GM21576 (cell line): ENCODE results near the gene ANKRD2.
A peak's percentile ranks its signal among the peaks of the same experiment; 100 is the strongest.
"Not testable (repeated sequence)": the region's sequence is repeated elsewhere in the genome, so short reads cannot be mapped to it uniquely, and the experiment has no call there.

Experiments
- ATAC-seq: cut with Tn5 transposase; IDR thresholded peaks from one replicate; pipeline ENCODE4 v1.9.1; 2021; ENCODE audit warnings: mild to moderate bottlenecking, moderate library complexity; ENCODE audit not compliant: unreplicated experiment

Gene ANKRD2

DNA sequence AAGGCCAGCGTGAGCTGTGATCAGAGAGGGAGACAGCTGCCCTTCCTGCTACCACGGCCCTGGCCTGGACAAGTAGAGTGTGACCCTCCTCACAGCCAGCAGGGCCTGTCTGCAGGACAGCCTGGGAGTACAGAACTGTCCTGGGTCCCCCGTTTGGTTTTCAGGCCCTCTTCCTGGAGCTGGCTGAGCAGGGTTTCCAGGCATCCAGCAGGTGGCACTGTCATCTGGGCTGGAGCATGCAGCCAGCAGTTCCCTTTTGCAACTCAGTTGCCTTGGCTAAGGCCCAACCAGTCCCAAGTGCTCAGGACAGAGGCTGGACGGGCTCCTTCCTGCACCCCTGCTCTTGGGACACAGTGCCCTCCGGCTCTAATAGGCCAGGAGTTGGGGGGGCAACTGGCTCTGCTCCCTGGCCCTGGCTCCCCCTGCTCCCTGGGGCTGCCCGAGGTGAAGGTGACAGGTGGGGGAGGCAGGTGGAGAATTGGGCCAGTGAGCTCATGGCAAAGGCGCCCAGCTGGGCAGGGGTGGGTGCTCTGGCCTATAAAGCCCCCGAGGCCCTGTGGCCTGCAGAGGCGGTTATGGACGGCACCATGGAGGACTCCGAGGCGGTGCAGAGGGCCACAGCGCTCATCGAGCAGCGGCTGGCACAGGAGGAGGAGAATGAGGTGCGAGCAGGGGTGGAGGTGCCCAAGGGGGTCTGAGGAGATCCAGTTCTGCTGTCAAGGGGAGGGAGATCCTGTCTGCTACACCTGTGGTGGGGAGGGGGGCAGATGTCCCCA lies at the start of gene ANKRD2:
Gene ANKRD2, plus strand, starts transcription at position 566 of the 776 bp plus-strand sequence. Its CDS starts 10 bp downstream, at position 576.
- peak; percentile 49 for ATAC-seq

GRCh38 chr10:97522937-97523336 lies 49.6 kb upstream of the ANKRD2 start:
- ATAC-seq, result no peak

GRCh38 chr10:97525086-97525485 lies 47.5 kb upstream of the ANKRD2 start:
- no peak for ATAC-seq

DNA sequence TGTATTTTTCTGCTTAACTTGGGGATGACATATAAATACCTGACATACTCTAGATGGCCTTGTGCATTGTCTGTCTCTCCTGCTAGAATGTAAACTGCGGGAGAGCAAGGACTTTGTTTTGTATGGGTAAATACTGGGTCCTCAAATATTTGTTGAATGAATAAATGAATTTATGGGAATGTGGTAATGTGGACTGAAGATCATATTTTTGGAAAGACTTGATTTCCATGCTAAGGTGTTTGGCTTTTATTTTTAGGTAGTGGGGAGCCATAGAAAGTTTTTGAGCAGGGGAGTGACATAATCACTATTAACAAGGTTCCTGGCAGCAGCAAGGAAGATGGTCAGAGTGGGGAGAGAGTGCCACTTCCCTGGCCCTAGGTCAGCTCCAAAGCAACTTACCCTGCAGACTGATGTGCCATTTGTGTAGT lies 46.9 kb upstream of the ANKRD2 start:
- no peak for ATAC-seq

DNA sequence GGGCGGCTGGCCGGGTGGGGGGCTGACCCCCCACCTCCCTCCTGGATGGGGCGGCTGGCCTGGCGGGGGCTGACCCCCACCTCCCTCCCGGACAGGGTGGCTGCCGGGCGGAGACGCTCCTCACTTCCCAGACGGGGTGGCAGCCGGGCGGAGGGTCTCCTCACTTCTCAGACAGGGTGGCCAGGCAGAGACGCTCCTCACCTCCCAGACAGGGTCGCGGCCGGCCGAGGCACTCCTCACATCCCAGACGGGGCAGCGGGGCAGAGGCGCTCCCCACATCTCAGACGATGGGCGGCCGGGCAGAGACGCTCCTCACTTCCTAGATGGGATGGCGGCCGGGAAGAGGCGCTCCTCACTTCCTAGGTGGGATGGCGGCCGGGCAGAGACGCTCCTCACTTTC lies 43.7 kb upstream of the ANKRD2 start:
- not testable (repeated sequence) for ATAC-seq

DNA sequence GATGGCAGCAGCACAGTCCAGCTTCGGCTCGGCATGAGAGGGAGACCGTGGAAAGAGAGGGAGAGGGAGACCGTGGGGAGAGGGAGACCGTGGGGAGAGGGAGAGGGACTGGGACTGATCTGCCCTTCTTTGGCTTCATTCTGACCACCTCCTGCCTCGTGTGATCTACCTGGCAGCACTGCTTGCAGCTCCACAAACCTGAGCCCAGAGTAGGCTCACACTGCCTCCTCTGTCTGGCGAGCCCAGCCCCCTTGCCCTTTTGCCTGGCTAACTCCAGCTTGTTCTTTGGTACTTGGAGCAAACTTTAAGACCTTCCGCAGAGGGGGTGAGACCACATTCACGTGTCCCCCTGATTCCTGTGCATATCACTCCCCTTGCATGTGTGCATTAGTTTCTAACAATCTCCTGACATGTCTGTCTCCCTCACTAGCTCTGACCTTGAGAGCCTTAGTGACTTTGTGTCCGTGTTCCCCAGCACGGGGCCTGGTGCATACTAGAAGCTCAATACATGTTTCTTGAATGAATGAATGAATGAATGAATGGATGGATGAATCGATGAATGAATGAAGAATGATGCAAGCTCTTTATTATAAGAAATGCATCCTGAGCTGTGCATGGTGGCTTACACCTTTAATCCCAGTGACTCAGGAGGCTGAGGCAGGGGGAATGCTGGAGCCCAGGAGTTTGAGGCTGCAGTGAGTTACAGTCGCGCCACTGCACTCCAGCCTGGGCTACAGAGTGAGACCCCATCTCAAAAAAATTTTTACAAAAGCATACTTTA lies 42.7 kb upstream of the ANKRD2 start:
- no peak for ATAC-seq

- no peak for ATAC-seq
Measured at GRCh38 chr10:97531401-97531986, 41.1 kb upstream of the ANKRD2 start.

DNA sequence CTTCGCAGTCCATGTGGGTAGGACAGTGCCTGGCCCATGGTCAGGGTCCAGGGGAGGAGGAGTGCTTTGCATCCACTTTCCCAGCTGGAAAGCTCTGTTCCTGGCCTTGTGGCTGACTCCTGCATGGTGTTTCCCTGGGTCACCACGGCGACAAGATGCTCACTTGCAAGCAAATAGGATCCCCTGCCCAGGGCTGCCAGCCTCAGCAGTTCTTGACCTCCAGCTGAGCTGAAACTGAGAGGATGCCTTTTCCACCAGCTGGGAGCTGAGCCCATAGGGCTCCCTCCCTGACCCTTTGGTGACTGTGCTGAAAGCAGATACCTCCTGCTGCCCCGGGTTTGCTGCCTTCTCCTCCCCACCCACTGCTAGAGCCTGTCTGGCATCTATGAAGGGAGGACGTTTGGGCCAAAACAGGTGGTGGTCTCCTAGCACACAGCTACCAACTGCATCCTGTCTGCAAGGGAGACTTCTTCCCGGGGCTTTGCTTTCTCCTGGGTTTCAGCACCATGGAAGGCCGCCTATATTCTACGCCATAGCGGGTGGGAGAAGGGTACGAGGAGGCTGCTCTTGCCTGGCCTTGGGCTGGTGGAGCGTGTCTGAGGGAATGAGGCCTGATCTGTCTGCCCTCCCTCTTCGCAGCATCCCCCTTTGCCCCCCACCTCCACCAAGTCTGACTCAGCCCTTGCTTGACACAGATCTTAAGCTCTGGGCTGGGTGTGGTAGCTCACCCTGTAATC lies 39.5 kb upstream of the ANKRD2 start:
- ATAC-seq, result no peak

DNA sequence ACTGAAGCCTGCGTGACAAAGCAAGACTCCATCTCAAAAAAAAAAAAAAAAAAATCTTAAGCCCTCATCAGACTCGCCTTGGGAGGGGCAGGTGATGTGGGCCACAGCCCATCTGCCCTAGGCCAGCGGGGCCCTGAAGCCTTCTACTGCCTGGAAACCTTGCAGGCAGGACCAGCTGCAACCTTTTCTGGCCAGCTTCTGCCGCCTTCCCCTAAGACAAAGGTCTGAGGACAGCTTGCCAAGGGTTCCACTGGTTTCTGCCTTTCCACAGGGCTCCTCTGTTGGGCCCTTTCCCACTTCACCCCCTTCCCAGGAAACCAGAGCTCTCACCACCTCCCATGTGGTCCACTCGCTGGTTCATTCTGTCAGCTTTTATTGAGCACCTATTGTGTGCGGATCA lies 38.7 kb upstream of the ANKRD2 start:
- no peak for ATAC-seq

DNA sequence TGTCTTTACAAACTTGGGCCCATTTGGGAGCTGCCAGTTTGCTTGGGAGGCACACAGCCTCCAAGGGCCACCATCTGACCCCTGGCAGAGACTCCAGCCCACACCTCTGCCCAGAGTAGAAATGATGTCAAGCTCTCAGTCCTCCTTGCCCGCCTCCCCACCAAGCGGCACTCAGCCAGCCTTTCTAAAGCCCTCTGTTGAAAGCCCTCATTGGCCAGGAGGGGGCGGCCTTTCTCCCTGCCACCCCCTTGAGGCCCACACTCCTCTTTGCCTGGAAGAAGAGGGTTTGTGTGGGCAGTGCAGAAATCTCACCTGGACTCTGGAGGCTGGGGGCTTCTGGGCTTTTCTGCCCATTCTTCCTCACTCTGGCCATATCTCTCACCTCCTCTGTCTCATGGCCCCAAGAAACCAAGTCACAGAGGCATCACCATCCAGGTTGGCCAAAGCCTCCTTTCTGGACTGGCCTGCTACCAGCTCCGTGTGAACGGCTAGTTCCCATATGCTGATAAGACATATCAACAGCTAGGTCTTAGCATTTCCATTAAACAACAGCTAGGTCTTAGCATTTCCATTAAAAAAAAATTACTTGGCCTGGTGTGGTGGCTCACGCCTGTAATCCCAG lies 37.7 kb upstream of the ANKRD2 start:
- no peak for ATAC-seq

DNA sequence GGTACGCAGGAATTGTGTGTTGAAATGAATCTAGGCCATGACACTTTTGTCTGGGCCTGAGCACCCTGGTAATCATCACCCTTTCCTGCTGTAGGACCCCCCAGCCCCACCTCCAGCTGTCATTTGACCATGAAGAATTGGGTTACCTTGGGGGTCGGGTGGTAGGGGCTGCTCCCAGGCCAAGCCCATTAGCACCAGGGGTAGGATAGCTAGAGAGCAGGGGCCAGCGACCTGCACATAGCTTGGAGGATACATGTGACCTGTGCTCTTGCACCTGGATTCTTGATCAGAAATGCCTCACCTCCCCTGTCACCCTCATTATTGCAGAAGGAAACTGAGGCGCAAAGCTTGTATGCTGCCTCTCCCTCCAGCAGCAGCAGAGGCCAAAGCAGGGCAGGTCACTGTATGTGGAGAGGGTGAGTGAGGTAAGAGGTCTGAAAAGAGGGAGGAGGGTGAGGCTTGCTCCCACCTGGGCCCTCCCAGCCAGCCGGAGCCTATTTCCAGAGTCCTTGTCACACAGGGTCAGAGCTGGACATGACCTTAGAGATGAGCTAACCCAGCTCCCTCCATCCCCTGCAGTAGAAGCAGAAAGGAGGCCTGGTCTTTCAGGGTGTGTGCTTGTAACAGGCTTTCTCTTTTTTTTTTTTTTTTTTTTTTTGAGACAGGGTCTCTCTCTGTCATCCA lies 35.3 kb upstream of the ANKRD2 start:
- no peak for ATAC-seq

- ATAC-seq, result no peak
Measured at GRCh38 chr10:97538411-97538810, 34.2 kb upstream of the ANKRD2 start.

DNA sequence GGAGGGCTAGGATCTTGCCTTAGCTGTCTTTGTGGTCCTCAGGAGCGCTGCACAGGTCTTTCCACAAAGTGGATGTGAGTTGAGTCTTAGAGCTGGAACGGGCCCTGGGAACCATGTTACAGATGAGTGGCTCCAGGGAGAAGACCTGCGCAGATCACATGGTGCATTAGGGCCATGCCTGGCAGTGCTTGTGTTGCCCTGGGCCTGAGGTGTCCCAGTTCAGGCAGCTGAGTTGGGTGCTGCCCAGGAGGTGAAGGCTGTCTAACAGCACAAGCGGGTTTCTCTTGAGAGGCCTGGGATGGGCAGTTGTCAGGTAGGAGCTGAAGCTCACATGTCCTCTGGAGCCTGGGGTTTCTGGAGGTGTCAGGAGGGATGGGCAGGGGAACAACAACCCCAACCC lies 33.7 kb upstream of the ANKRD2 start:
- ATAC-seq, result no peak

- no peak for ATAC-seq
Measured at GRCh38 chr10:97539523-97540200, 32.9 kb upstream of the ANKRD2 start.

GRCh38 chr10:97540669-97541500 lies 31.7 kb upstream of the ANKRD2 start:
- ATAC-seq, result no peak

DNA sequence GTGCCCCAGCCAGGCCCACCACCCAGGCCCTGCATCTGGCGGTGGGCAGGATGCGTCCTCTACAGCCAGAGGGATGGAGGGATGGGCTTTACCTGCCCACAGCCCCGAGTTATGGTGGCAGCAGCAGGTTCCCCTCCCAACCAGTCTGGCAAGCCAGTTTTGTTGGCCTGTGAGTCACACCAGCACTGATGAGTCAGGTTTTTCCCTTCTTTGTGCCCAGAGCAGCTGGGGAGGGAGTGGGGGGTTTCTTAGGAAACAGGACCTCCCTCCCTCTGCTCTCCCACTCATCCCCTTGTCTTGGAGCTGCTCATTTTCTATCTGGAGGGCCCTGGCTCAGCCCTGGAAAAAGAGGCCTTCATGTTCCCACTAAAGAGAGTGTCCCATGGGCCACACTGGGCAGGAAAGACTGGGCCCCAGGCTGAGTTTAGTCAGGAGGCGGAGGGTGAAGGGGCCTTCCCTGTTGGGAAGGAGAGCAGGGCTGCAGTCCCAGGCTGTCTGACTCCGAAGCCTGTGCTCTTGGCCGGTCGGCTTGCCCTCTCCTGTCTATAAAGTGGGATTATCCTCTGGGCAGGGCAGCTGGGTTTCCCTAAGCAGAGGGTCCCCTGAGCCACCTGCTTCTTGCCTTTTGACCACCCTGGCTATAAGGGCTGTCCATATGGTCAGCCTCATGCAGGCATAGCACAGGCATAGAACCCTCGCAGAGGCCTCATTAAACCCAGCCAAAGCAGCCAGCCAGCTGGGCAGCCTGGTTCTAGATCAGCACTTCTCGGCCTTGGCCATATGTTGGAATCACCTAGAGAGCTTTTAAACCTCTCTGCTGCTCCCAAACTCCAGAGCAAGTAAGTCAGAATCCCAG lies 30.2 kb upstream of the ANKRD2 start:
- no peak for ATAC-seq

DNA sequence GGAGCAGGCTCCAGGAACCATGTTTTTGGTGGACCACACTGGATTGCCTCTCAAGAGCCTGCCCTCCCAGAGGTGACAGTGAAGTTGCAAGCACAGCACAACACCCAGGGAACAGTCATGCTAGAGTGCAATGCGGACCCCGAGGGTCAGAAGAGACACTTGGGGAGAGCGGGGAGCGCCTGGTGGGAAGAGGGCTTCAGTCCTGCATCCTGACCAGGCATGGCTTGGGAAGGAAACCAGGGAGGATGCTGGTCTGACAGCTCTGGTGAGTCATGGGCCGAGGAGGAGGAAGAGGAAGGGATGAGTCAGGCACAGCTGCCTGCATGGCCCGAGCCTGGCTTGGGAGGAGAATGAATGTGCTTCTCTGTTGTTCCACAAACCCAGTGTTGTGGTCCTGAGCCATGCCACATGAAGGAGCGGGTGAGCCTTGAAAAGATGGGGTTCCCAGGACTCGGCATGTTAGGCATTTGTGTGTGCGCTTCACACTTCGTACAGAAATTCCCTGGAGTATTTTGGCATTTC lies 29.5 kb upstream of the ANKRD2 start:
- ATAC-seq, result no peak
